KOPT-K1 (cell line): Measurements from ENCODE around the gene MYH7B.

Experiments
- H3K27ac ChIP-seq: fragments of 200-600 bp; sonication (generic); 2 replicates; pipeline ENCODE4 v1.5.1; 2016; ENCODE audit warnings: antibody characterized with exemption, mild to moderate bottlenecking, low read depth, low read length; ENCODE audit not compliant: poor library complexity, severe bottlenecking
- H3K36me3 ChIP-seq: fragments of 200-600 bp; sonication (generic); 2 replicates; pipeline ENCODE4 v1.5.1; 2017; ENCODE audit warnings: antibody characterized with exemption, mild to moderate bottlenecking, low read length, moderate library complexity; ENCODE audit not compliant: insufficient read depth
- H3K9me3 ChIP-seq: fragments of 200-600 bp; sonication (generic); 2 replicates; pipeline ENCODE4 v1.5.1; 2017; ENCODE audit warnings: antibody characterized with exemption, low read length, mild to moderate bottlenecking; ENCODE audit not compliant: insufficient read depth, poor library complexity, severe bottlenecking

The MYH7B gene

GRCh38 chr20:35000922-35001595 lies 45.4 kb downstream of the MYH7B start:
- Histone ChIP-seq H3K9me3 (no peaks in the 10 kb centered on the region), H3K27ac (no peak overlapping the region), H3K36me3 (peaks cover 86% of the 10 kb centered on the region)

- H3K36me3 ChIP-seq: peaks cover 89% of the 10 kb centered on the region
- H3K27ac ChIP-seq: no peak overlapping the region
These were observed 46.1 kb downstream of the MYH7B start for GRCh38 chr20:35001596-35002362.

GRCh38 chr20:35002426-35003210 lies 47.0 kb downstream of the MYH7B start:
- H3K27ac ChIP-seq: no peak overlapping the region
- no peaks in the 10 kb centered on the region for H3K9me3 ChIP-seq
- H3K36me3 ChIP-seq: peaks cover 97% of the 10 kb centered on the region

More at GRCh38 chr20:35001596-35002362, 46.1 kb downstream of the MYH7B start:
- H3K9me3 ChIP-seq: no peaks in the 10 kb centered on the region

- Histone ChIP-seq H3K36me3 (peaks cover 100% of the 10 kb centered on the region), H3K9me3 (no peaks in the 10 kb centered on the region), H3K27ac (no peak overlapping the region)
These were observed 47.8 kb downstream of the MYH7B start for GRCh38 chr20:35003211-35004031.

- H3K9me3 ChIP-seq: no peaks in the 10 kb centered on the region
- peaks cover 100% of the 10 kb centered on the region for H3K36me3 ChIP-seq
- H3K27ac ChIP-seq: no peak overlapping the region
These were observed 48.5 kb downstream of the MYH7B start for GRCh38 chr20:35004051-35004725.

GRCh38 chr20:35004749-35005462 lies 49.2 kb downstream of the MYH7B start:
- H3K9me3 ChIP-seq: no peaks in the 10 kb centered on the region
- H3K36me3 ChIP-seq: peaks cover 100% of the 10 kb centered on the region
- H3K27ac ChIP-seq: no peak overlapping the region
